ENCODE results near the gene TMEM106B.

The TMEM106B gene

DNA sequence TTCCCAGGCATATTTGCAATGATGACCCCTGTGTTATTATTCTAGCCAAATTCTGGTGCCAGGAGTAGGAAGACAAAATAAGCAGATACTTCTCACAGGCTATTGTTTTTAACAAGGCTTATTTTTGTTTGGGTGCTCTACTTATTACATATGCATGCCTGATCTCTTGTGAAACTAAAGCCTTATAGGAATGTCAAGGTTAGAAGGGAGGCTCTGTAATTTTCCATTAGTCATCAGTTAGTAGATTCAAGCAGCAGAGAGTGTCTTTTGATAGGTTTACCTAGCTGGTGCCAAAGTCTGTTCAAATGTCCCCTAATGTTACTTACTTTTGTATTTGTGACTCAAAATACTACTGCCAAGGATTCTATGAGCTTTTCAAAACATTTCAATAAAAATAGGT is 11.7 kb upstream of the TMEM106B start:
- TF ChIP-seq, protein P1, sequence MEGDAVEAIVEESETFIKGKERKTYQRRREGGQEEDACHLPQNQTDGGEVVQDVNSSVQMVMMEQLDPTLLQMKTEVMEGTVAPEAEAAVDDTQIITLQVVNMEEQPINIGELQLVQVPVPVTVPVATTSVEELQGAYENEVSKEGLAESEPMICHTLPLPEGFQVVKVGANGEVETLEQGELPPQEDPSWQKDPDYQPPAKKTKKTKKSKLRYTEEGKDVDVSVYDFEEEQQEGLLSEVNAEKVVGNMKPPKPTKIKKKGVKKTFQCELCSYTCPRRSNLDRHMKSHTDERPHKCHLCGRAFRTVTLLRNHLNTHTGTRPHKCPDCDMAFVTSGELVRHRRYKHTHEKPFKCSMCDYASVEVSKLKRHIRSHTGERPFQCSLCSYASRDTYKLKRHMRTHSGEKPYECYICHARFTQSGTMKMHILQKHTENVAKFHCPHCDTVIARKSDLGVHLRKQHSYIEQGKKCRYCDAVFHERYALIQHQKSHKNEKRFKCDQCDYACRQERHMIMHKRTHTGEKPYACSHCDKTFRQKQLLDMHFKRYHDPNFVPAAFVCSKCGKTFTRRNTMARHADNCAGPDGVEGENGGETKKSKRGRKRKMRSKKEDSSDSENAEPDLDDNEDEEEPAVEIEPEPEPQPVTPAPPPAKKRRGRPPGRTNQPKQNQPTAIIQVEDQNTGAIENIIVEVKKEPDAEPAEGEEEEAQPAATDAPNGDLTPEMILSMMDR (IDR thresholded peaks at IDR 0.05) = no peak

DNA sequence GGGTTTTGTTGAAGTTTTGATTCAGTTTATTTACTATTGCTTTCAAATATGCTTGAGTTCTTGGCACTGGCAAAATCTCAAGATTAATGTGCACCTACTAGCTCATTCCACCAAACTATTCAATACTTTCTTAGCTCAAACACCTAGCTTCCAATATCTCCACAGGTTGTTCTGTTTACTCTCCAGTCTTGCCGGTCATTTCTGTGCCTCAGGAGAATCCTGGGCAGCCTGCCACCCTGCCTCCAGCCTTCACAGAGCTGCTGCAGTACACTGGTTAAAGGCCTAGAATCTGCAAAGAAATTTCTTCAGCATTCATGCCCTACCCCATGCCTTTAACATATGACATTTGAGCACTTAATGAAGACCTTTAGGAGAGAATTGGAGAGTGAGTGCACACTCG is 4.0 kb upstream of the TMEM106B start:
- TF ChIP-seq, protein P1 (IDR thresholded peaks at IDR 0.05) = no peak

DNA sequence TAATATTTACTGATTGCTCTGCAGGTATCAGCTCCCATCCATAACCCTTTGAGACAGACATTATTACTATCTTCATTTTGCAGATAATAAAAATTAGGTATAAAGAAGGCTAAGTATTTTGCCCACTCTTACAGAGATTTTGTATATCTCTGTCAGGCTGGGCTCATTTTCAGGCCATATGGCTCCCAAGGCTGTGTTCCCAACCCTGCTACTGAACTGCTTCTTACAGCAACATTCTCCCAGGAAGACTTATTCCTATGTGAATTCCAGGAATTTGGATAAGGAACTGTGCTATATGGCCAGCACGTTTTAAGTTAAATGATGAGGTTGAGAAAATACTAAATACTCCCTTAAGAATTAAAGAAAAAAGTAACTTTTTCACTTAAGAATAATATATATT is 1.9 kb upstream of the TMEM106B start:
- TF ChIP-seq, protein P1 (IDR thresholded peaks at IDR 0.05) = no peak

DNA sequence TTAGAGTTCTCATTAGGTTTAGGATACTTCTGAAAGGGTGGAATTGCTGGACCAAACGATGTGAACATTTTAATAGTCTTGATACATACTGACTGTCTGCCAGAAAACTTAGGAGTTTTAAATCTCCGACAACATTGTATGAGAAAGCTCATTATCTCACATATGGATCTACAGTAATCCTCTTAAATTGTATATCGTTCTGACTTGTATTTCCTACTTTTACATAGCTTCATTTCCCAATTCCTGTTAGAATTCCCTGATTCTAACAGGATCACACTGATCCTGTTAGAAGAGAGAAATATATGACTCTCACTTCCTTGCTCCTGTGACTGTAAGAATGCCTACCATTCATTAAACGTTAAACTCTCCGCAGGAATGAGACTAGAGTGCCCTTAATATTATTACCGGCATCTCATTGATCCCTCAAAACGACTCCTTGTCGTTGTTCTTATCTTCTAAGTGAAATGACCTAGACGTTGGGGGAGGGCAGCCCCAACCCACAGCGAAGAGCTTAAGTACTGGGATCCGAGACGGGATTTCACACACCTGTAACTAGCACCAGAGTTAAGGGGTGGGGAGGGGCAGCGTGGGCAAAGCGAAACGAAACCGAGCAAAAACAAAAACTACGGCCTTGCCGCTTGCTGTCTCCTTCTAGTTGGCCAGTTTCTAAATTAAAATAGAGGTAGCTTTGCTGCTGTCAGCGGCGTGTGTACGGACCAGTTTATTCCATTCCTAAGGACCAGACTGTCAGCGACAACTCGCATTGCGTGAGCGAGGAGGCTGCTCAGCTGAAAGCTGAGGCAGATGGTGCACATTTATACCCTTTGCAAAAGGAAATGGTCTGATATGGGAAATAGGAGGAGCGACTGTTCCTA is 678 bp upstream of the TMEM106B start:
- TF ChIP-seq, protein P1 (IDR thresholded peaks at IDR 0.05) = no peak

DNA sequence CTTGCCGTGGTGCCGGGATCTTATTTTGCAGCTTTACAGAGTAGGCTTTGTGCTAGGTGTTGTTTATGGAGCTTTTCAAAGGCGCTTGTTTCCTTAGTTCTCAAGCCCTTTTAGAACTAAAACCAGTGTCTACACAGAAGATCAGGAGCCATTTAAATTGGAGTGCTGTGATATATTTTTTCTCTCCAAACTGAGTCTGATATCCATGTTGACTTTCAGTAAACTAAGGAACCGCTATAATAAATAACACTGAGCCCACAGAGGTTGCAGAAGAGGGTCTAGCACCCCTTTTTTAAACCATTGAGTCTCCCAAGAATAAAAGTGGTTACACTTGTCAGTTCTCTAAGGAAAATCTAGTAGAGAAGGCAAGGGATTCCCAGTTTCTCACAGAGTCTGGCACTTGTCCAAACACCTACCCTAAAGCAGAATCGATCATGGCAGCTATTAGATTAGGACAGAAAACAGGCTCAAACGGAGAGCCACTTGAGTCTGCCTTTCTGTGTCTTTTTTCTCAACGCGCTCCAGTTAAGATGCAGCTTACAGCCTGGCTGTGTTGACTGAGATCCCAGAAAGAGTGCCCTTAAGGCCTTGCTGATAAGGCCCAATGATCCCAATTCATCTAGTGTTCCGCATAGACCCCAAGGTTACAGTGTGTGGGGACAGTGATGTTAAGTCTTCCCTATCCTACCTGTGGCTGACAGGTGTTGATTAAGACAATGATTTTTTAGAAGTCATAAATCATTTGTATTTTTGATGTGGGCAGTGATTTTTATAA is 804 bp downstream of the TMEM106B start:
- TF ChIP-seq, protein P1 (IDR thresholded peaks at IDR 0.05) = no peak

DNA sequence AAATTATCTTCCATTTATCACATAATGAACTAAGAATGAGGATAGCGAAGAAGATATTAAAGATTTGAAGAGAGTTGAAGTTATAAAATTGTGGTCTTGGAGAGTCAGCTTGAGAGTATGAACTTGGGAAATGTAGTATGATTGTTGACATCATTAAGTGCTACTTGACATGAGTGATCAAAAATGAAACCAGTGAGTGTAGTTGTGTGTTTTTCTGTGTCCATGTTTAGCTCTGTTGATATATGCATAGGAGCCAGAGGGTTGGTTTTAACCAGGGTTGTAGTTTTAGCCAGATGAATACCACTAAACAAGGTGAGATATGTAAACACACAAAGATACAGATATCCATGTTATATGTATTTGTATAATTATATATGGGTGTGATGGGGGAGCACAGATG is 6.2 kb downstream of the TMEM106B start:
- TF ChIP-seq, protein P1 (IDR thresholded peaks at IDR 0.05) = no peak

DNA sequence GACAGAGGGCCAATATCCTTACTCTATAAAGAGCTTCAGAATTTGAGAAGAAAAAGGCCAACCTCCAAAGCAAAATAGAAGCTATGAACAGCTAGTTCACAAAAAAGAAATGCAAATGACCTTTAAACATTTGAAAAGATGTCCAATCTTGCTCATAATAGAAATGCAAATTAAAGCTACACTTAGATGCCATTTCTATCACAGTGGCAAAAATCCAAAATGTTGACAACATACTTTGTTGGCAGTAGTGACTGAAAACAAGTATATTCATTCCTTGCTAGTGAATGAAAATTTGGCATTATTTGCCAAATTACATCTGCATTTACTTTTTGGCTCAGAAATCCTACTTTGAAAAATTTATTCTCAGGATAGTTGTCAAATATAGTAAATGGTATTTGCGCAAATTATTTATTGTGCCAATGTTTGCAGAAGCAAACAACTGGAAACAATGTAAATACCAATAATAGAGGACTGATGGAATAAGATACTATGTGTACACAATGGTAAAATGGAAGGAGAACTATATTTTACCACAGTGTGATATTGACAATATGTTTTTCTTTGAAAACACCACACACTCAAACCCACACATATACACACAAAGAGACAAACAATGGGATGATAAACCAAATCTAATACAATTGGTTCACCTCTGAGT is 9.4 kb downstream of the TMEM106B start:
- TF ChIP-seq, protein P1 (IDR thresholded peaks at IDR 0.05) = no peak
